ENCODE data around the gene MAD1L1.

GRCh38 chr7:1798191-1798590, 434.6 kb downstream of the MAD1L1 start:
- no peak for TF ChIP-seq CTCF (IDR thresholded peaks at IDR 0.05)
- TF ChIP-seq POLR2A (IDR thresholded peaks at IDR 0.05) = no peak
- TF ChIP-seq EP300 (IDR thresholded peaks at IDR 0.05) = no peak
- TF ChIP-seq POLR2AphosphoS5 (IDR thresholded peaks at IDR 0.05) = no peak
